Loucy (cell line): ENCODE results near the gene ZNF384.

Experiments used
- EZH2phosphoT487 ChIP-seq: fragments of 200-600 bp; IDR thresholded peaks from 2 replicates; pipeline ENCODE4 v1.6.1; 2018; ENCODE audit warnings: antibody characterized with exemption, mild to moderate bottlenecking, moderate library complexity, borderline replicate concordance
- TF ChIP-seq, protein P1 (sequence below): fragments of 200-600 bp; sonication (generic); conservative IDR thresholded peaks from 2 replicates; pipeline ENCODE4 v1.5.1; 2014; ENCODE audit warnings: mild to moderate bottlenecking, antibody characterized with exemption, low read length

GRCh38 chr12:6653342-6653741 is 35.8 kb downstream of the ZNF384 start:
- TF ChIP-seq, protein P1, sequence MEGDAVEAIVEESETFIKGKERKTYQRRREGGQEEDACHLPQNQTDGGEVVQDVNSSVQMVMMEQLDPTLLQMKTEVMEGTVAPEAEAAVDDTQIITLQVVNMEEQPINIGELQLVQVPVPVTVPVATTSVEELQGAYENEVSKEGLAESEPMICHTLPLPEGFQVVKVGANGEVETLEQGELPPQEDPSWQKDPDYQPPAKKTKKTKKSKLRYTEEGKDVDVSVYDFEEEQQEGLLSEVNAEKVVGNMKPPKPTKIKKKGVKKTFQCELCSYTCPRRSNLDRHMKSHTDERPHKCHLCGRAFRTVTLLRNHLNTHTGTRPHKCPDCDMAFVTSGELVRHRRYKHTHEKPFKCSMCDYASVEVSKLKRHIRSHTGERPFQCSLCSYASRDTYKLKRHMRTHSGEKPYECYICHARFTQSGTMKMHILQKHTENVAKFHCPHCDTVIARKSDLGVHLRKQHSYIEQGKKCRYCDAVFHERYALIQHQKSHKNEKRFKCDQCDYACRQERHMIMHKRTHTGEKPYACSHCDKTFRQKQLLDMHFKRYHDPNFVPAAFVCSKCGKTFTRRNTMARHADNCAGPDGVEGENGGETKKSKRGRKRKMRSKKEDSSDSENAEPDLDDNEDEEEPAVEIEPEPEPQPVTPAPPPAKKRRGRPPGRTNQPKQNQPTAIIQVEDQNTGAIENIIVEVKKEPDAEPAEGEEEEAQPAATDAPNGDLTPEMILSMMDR = no peak
- no peak for TF ChIP-seq EZH2phosphoT487
